HepG2 (cell line): ENCODE results near the gene NOTCH4.

Experiments used
- ATF7 ChIP-seq, 2 experiments: fragments of 450-650 bp in 1 of 2; sonication (generic) in 1 of 2; formaldehyde crosslinking in 1 of 2; IDR thresholded peaks; 2 replicates each; pipeline versions ENCODE4 v1.4.0 to v1.6.1; 2016 to 2020; ENCODE audit warnings: antibody characterized with exemption in 1 of 2, mild to moderate bottlenecking in 1 of 2, missing genetic modification reagents in 1 of 2
- CCDC6 ChIP-seq: sonication (generic); formaldehyde crosslinking; IDR thresholded peaks from 2 replicates; pipeline ENCODE4 v1.8.1; 2022; ENCODE audit warnings: mild to moderate bottlenecking, missing genetic modification reagents, moderate library complexity
- ETV5 ChIP-seq: IDR thresholded peaks from 2 replicates; pipeline ENCODE4 v1.6.1; 2018; ENCODE audit warnings: missing biosample characterization, missing genetic modification reagents, inconsistent platforms, borderline replicate concordance
- KLF16 ChIP-seq, 2 experiments: sonication (generic) in 1 of 2; formaldehyde crosslinking in 1 of 2; IDR thresholded peaks; 2 replicates each; pipeline versions ENCODE4 v1.6.1 to v1.8.0; 2016 to 2023; ENCODE audit warnings: missing genetic modification reagents in 2 of 2, missing compliant biosample characterization in 1 of 2
- NBN ChIP-seq: fragments of 450-650 bp; conservative IDR thresholded peaks from 2 replicates; pipeline ENCODE4 v1.6.1; 2017
- PLRG1 ChIP-seq: fragments of 450-650 bp; conservative IDR thresholded peaks from 2 replicates; pipeline ENCODE4 v1.6.1; 2016
- POLR2AphosphoS5 ChIP-seq: IDR thresholded peaks from 2 replicates; pipeline ENCODE4 v1.6.1; 2012; ENCODE audit warnings: low read depth, low read length
- SAFB2 ChIP-seq: sonication (generic); formaldehyde crosslinking; IDR thresholded peaks from 2 replicates; pipeline ENCODE4 v1.5.1; 2020; ENCODE audit warnings: missing genetic modification reagents, low read depth, mild to moderate bottlenecking, borderline replicate concordance
- SATB2 ChIP-seq: sonication (generic); formaldehyde crosslinking; IDR thresholded peaks from 2 replicates; pipeline ENCODE4 v1.5.0; 2020; ENCODE audit warnings: missing genetic modification reagents
- TAF1 ChIP-seq: sonication (generic); formaldehyde crosslinking; IDR thresholded peaks from 2 replicates; pipeline ENCODE4 v1.4.0; 2020; ENCODE audit warnings: missing genetic modification reagents
- ZNF235 ChIP-seq: sonication (generic); formaldehyde crosslinking; IDR thresholded peaks from 2 replicates; pipeline ENCODE4 v1.8.1; 2023; ENCODE audit warnings: mild to moderate bottlenecking, missing genetic modification reagents, borderline replicate concordance
- ZNF274 ChIP-seq: sonication (generic); formaldehyde crosslinking; IDR thresholded peaks from 2 replicates; pipeline ENCODE4 v1.5.1; 2020; ENCODE audit warnings: mild to moderate bottlenecking, missing genetic modification reagents
- TF ChIP-seq, protein P1 (sequence below): sonication (generic); formaldehyde crosslinking; IDR thresholded peaks from 2 replicates; pipeline ENCODE4 v1.5.0; 2020; ENCODE audit warnings: missing genetic modification reagents, mild to moderate bottlenecking, borderline replicate concordance
- TF ChIP-seq, protein P2 (sequence below): sonication (generic); formaldehyde crosslinking; IDR thresholded peaks from 2 replicates; pipeline ENCODE4 v1.4.0; 2020; ENCODE audit warnings: missing genetic modification reagents

DNA sequence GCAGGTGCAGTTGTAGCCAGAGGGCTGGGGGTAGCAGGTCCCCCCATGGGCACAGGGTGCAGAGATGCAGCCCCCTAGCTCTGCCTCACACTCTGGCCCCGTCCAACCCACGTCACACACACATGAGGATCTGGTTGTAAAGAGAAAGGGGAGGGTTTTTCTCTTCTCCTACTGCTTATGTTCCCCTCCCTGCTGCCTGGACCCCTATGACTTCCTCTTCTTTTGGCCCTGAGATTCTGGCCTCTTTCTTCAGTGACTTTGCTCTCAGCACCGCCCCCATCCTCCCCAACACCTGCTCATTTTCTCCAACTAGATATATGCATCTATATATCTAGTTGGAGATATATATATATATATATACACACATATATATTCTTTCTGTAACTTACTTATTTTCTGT lies 9.7 kb downstream of the NOTCH4 start:
- TF ChIP-seq ETV5 (CRISPR knock-in tag) (no peak), ZNF235 (CRISPR knock-in tag) (no peak), PLRG1 (no peak), SATB2 (CRISPR knock-in tag) (no peak), ATF7 (IDR thresholded peaks at IDR 0.05) (no peak), ATF7 (CRISPR knock-in tag; IDR thresholded peaks at IDR 0.05) (no peak), POLR2AphosphoS5 (no peak), CCDC6 (CRISPR knock-in tag) (no peak), ZNF274 (CRISPR knock-in tag) (no peak), KLF16 (CRISPR knock-in tag; IDR thresholded peaks at IDR 0.05) (no peak), NBN (no peak), SAFB2 (CRISPR knock-in tag) (no peak), TAF1 (no peak)
- TF ChIP-seq, protein P1, sequence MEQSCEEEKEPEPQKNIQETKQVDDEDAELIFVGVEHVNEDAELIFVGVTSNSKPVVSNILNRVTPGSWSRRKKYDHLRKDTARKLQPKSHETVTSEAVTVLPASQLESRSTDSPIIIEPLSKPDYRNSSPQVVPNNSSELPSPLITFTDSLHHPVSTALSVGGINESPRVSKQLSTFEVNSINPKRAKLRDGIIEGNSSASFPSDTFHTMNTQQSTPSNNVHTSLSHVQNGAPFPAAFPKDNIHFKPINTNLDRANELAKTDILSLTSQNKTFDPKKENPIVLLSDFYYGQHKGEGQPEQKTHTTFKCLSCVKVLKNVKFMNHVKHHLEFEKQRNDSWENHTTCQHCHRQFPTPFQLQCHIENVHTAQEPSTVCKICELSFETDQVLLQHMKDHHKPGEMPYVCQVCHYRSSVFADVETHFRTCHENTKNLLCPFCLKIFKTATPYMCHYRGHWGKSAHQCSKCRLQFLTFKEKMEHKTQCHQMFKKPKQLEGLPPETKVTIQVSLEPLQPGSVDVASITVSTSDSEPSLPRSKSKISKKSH (CRISPR knock-in tag) = no peak
- TF ChIP-seq, protein P2, sequence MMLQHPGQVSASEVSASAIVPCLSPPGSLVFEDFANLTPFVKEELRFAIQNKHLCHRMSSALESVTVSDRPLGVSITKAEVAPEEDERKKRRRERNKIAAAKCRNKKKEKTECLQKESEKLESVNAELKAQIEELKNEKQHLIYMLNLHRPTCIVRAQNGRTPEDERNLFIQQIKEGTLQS (CRISPR knock-in tag) = no peak
